Suppressor macrophage treated with lipopolysaccharide for 1 hour (primary cell): ENCODE measurements around the gene PPM1H.
A peak's percentile ranks its signal among the peaks of the same experiment; 100 is the strongest.

ENCODE experiments used
- DNase-seq, 3 donors: peaks; one replicate each; pipeline ENCODE4 v3.0.0-alpha.2; 2020 to 2022

The PPM1H gene

DNA sequence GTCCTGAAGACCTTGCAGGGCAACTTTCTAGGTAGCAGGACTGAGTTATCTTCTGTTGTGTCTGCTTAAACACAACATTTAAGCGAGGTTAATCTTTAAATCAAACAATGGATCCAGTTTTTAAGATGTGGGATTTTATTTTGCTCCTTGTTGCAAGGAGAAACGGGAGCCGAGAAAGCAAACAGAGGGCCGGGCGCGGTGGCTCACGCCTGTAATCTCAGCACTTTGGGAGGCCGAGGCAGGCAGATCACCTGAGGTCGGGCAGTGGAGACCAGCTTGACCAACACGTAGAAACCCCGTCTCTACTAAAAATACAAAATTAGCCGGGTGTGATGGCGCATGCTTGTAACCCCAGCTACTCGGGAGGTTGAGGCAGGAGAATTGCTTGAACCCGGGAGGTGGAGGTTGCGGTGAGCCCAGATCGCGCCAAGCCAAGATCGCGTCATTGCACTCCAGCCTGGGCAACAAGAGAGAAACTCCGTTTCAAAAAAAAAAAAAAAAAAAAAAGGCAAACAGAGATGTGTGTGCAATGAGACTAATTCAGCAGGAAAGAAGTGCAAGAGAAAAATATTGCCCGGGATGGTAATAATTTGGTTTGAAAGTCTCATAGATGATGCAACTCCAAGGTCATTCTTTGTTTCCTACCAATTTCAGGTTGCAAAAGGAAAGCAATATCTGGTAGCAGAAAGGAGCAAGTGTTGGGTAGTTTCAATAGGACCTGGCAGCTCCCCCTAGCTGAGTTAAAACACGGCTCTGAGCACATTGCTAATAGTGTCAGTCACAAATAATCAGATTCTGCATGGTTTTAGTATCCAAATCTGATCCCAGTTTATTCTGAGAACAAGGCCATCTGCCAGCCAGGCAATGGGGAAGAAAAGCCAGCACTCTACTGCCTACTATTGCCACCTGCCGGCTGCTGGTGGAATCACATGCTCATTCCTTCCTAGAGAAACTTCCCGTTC lies 141.4 kb downstream of the PPM1H start:
- DNase-seq: peak; percentile 84 to 89 (median 86)

DNA sequence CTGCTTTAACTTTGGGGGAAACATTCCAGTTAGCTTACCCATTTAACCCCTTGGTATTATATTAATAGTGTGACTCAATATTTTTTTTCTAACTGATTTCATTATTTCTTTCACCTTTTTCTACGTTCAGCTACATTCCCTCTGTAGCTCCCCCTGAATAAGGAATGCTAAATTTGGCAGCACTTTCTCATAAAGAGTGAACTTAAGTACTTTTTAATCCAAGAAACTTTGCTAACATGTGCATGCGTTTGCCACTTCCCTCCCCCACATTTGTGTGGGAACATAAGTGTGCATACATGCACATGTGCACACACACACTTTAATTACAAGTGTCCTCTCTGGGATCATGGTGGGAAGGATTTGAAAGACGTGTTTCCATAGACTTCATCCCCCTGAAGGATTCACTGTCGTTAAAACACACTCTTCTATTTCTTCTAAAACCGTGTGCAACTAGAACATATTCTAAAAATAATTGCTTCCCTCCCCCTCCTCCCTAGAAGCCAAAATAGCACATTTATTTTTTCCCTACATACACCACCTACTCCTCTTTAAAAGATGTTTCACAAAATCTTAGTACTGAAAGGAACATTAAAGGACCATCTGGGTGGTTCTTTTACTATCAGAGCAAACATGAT lies 142.6 kb downstream of the PPM1H start:
- no peak for DNase-seq

DNA sequence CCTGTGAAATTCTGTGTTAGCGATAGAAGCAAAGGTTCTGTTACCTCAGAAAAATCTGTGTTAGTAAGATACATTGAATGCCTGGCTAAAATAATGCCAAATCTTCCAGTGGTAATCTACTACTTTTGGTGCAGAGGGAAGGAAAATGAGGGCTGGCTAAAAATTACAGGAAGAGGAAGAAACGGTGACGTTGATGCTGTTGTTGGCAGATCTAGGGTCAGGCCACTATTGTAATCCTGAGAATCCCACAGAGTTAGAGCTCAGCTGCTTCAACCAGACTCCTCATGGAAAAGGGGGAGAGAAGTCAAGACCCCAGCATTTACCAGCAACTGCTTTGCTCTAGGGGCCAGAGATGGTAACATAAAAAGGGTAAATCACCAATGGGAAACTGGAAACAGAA lies 145.1 kb downstream of the PPM1H start:
- peak; percentile 21 to 42 (median 26) for DNase-seq

DNA sequence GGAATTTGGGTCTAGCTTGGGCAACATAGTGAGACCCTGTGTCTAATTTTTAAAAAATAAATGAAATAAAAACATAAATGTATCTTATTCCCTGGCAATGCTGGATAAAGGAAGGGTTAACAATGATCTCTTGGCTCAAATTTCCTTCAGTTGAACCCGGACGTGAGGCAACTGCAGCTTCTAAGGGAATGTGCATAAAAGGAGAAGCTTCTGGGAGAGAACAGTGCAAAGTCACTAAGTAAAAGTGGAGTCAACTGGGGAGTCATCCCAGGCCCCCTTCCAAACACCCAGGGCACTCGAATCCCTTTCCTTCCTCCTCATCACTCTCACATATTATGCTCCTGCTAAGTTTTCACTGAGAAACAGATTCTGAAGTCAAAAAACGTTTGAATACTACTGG lies 147.3 kb downstream of the PPM1H start:
- peak; percentile 24 to 44 (median 30) for DNase-seq

DNA sequence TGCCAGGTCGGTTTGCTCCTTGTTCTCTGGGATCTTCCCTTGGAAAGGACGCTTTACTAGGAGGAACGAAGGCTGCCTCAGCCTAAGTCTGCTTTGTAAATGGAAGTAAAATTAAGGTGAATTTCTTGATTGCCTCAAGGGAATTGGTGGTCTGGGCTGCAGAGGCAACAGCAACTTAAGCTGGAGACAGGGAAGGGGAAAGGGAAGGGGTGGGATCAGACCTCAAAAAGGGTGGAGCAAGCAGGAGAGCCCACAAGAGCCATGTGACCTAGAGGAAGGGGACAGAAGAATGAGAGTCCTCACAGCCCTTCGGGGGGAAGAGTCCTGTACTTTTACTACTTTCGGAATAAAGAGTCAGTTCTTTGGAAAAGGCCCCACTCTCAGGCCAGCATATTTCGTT lies 147.9 kb downstream of the PPM1H start:
- DNase-seq: no peak

DNA sequence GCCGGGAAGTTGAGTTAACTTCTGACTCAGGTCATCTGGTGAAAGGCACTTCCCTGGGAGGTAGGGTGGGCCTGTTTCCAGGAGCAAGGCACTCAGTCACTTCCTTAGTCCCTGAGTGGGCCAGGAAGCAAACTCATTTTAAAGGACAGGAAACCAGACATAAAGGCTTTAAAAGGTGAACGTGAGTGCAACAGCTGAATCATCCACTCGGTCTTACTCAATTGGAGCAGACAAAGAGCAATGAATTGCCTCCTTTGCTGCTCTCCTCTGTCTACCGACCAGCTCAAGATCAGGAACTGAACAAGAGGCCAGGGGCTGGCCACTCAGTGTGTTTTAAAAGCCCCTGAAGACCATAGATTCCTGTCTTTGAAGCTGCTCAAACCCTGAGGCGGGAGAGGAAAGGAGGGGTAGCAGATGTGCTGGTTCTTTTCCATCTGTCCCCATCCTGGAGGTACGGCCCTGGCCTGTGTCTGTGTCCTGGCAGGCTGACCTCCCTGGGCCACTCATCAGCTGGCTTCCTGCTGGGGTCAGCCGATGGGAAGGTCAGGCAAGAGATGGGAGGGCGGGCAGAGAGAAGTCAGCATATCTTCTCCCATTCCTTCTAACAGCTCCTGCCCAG lies 148.9 kb downstream of the PPM1H start:
- peak; percentile 37 to 69 (median 47) for DNase-seq

DNA sequence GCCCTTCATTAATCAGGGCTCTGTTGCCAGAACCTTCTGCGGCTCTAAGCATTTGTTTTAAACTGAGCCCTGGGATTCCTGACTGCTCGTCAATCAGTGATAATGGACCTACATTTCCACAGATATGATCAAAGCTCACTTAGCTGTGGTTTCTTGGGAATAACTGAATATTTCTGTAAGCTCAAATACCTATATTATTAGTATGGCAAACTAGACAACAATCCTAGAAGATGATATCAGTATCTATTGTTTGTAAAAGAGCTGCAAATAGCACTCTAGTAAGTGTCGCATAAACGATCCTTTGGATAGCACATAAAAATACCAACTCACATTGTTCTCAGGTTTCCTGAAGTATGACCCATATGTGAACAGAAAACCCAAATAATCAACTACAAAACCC lies 150.4 kb downstream of the PPM1H start:
- DNase-seq: no peak

DNA sequence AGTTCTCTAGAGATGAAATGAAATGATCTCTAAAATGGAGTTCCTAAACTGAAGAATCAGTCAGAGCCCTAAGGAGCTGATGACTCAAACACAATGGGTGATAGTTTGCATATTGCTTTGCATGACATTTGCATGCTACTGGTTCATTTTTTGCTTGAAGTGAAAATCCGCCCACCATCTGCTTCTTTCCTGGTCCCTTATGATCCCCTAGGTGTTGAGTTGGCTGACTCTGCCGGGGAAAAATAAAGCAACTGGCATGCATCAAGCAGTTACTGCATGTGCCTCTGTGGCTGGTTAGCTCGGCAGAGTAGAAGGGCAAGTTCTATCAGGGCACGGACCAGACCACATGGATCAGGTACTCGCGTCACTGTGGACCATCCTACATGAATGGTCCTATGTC lies 151.1 kb downstream of the PPM1H start:
- DNase-seq: peak; percentile 50 to 81 (median 59)

DNA sequence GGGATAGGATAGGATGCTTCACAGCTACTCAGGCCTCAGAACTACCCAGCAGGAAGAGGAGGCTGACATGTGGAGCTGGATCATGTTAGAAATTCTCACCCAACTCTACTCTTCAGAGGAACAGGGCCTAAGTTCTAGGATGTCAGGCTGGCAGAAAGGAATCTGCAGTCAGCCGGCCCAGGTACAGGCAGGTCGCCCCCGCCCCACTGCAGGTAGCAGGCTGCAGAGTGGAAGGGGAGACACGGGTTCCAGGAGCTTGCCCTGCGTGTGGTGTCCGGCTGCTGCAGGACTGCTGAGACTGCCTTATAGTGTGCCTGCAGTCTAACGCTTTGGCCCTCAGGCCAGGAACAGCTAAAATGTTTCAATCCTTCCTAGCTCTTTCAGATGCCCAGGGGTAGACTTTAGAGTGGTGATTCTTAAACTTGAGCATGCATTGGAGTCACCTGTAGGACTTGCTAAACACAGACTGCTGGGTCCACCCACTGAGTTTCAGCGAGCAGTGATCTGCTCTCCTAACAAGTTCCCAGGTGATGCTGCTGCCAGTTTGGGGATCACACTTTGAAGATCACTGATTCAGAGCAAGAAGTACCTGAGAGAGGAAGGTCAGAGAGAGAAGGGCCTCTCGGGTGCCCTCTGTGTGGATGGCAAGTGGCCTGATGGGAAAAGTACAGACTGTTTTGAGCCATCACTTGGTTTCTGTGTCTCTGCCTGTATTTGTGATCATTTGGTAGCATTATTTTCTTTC lies 153.6 kb downstream of the PPM1H start:
- DNase-seq: no peak

DNA sequence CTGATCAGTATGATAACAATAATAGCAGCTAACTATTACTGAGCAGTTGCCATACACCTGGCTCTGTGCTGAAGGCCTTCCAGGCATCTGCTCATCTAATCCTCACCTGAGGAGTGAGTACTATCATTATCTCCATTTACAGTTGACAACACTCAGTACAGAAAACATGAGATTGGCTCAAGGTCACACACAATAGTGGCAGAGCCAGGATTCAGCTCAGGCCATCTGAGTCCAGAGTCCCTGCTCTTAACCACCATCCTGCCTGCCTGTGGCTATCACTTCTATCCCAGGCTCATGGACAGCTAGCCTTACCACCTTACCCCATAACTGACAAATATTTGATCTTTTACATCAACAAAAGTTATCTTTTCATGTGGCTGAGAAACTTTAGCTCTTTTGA lies 155.5 kb downstream of the PPM1H start:
- DNase-seq: no peak

DNA sequence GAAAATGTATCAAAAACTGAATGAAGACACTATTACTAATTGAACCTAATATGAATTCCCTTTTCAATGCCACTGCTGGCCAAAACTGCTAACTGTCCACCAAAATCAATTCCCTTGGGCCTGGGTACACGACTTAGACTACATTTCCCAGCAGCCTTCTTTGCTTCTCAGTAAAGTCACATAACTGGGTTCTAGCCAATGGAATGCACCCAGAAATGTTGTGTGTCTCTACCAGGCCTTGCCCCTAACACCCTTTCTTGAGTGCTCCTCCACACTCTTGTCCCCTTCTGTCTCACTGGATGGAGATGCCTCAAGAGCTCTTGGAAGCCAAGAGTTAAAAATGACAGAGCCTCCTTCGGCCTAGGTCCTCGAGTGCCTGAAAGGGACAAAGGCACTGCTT lies 156.8 kb downstream of the PPM1H start:
- no peak for DNase-seq

DNA sequence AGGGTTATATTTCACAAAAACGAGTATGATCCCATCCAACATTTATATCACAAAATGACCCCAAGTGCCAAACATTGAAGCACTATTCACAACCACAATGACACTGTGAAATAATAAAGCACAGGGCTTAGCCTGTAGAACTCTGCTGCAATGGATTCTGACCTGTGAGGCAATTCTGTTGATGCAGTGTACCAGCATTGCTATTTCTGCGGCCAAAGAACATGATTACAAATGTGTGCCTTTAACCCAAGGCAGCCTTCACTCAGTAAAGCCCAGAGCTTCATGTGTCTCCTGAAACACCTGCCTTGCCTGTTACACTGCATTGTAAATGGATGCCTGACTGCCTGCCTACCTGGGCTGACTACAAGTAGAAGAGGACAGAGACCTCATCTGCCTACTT lies 158.0 kb downstream of the PPM1H start:
- DNase-seq: no peak

DNA sequence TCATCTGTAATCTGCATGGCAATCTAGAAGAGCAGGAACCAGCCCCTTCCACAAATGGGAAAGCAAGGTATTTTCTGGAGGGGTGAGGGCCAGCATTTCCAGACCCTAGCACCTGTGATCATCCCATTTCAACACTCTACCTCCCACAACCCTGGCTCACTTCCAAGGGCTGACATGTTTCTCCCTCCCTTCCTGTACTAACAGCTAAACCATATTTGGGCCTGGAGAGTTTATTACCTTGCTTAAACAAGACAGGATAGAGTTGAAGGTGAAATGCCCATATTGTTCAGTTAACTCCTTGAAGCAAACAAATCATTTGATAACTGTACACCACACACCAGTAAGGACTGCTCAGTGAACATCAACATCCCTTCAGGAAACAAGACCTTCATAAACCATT lies 158.4 kb downstream of the PPM1H start:
- DNase-seq: no peak

DNA sequence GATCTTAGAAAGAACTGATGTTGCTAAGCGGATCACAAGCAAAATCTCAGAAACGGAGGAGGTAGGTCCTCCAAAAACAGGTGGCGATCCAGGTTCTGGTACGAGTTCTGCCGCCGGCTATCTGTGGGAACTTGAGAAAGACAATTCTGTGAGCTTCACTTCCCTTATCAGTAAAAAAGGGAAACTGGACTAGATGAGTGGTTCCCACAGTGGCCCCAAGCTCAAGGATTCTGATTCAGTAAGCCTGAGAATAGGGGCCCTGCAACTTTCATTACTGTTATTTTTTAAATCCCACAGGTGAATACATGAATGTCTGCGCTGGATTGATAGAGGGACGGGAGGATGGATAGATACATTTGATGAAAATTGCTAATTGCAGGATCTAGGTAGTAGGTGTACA lies 160.2 kb downstream of the PPM1H start:
- peak; percentile 61 to 66 (median 64) for DNase-seq

DNA sequence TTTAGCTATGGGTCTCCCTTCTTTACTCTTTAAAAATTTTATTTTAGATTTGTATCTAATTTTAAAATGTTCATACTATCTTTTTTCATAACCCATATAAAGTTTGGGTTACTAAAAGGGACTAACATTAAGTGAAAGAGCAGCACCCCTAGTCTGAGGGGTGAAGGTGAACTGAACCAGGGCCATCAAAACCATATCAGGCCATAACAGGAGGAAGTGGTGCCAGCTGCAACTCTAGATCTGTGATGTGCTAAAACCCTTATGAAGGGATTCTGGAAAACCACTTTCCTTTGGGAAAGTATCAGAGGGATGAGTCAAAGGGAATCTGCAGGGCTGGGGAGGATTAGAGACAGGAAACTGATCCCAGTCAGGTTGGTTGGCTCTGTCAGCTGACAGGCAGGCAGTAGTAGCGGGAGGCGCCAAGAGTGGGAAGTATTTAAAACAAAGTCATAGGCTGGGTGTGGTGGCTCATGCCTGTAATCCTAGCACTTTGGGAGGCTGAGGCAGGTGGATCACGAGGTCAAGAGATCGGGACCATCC lies 162.5 kb downstream of the PPM1H start:
- no peak for DNase-seq

DNA sequence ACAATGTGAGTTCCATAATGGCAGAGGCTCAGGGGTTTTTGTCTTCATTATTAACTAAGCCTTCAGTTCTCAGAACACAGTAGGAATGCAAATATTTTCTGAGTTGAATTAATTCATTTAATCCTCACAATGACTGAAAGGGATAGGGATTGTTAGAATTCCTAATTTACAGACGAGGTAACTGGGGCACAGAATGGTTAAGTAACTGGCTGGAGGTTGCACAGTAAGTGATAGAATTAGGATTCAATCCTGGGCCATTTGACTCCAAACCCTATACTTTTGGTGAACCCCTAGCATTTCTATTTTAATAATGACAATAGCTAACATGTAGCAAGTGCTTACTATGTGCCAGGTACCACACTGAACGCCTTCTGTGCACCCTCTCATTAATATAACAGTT lies 163.1 kb downstream of the PPM1H start:
- no peak for DNase-seq

DNA sequence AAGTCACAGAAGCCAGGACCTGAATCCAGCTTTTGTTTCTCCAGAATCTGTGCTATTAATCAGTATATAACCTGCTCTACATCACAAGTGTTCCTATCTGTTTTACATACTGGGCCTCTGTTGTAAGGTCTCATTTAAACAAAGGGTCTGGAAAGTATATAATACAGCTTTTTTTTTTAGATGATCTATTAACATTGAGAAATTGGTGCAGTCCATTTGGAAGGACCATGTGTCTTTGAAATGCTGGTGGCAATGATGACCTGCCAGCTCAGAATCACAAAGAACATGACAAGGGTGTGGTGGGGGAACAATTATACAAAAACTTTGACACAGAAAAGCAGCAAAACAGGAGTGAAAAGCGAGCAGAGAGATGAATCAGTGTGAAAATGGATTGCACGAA lies 164.6 kb downstream of the PPM1H start:
- no peak for DNase-seq

DNA sequence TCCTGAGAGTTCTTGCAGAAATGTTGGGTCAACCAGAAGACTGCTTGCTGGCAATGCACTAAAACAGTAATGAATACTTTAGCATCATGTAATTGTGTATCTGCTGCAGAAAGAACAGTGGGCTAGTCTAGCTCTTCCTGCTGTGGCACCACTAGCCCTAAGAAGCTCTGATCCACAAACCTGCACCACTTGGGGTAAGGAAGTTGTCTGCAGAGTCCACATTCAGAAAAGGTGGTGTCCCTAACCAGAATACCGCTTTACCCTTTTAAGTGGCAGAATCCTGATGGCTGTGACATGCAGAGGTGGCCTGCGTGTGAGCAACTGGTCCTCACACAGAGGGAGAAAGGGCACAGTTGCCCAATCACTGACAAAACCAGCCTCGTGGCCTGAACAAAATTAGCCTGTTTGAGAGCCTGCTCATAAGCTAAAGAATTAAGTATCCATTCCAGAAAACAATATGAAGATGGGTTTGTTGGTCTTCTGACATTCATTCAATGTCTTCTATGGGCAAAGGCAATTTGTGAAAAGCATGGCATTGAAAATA lies 165.8 kb downstream of the PPM1H start:
- DNase-seq: no peak

DNA sequence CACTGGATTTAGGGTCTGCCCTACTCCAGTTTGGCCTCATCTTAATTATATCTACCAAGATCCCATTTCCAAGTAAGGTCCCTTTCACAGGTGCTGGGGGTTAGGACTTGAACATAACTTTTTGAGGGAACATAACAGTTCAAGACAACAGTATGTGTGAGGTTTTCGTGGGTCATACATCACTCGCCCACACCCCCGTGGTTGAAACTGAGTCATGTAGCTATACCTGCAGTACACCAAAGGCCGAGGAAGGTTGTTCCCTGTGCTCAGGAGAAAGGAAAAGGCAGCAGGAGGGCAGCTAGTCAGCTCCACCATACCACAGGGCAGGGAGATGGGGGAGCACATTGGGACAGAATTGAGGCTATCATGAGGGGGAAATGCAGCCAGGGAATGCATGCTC lies 167.0 kb downstream of the PPM1H start:
- no peak for DNase-seq

DNA sequence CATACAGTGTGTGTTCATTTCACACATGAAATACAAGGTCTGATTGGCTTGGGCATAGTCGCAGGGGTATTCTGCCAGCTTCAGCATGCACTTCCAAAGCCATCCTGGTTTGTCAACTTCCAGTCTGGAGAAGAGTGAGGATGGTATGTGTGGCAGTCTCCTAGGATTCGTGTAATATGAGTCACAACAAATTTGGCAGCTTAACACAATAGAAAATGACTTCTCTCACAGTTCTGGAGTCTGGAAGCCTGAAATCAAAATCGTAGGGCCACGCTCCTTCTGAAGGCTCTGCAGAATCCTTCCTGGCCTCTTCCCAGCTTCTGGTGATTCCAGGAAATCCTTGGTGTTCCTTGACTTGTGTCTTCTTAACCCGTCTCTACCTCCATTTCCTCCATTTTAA lies 167.5 kb downstream of the PPM1H start:
- DNase-seq: no peak

DNA sequence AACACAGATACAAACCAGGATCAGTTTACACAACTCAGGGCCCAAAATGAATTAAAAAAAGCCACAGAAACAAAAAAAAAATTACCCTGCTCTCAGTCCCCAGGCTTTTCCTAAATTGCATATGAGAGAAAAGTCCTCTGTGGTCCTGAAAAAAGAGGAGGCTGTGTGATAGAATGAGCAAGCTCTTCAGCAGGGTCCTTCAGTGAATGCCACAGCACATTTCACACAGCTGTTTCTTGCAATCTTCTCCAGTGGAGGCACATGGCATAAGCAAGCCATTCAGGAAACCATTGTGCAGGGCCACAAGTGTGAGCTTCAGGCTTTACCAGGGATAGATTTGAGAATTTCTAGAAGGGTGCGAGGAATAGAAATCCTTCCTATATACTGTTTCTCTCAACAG lies 168.5 kb downstream of the PPM1H start:
- no peak for DNase-seq

DNA sequence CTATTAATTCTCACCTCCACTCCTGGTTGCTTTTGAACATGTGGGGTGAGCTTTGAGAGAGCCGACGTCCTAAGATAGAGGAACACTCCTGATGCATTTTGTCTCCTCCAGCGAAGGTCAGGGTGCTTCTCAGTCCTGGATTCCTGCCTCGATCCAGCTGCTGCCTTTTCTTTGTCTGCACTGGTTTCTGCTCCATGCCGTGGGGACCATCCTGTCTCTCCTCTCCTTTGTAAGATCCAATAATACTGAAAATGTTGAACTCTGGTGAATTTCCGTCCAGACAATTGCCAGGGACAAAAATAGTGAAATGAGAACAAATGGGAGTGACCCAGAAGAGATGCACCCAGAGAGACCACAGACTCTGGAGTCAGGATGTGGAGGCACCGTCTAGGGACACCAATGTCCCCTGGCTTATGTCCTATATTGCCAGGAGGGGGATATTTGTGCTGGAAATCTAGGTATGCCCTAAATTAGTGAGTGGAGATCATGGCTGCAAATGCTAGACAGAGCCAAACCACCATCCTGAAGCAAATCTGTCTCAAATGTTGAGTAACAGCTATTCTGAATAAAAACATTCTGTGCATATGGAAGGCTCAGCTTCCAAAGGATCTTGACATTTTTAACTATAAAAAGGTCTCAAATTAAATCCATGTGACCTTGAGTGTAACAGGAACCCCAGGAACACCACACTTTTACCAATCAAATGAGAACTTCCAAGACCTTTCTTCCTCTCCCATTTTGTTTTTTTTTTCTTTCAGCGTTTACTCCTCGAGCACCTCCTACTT lies 170.9 kb downstream of the PPM1H start:
- no peak for DNase-seq
